GM18498 (cell line): ENCODE results near the gene ADAM22.

Experiments used
- ATAC-seq: cut with Tn5 transposase; IDR thresholded peaks from one replicate; pipeline ENCODE4 v1.9.1; 2021; ENCODE audit warnings: mild to moderate bottlenecking, moderate library complexity; ENCODE audit not compliant: unreplicated experiment

ADAM22 gene

DNA sequence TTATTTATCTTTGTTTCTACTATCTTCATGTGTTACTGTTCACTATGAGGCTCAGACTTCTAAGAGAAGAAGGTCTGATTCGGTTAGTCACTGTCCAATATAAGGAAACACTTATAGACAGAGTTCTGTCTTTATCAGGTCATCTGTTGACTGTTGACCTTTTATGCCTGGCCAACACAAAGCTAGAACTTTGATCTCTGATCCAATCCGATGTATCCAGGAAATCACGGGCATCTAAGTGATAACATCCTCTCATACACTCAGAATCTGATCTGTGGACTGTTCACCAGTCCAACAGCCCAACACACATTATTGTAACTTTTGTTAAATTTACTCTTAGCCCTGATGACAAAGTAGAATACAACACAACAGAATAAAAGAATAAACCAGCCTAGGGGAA, 171.2 kb downstream of the ADAM22 start:
- no peak for ATAC-seq

GRCh38 chr7:88106434-88106833, 172.4 kb downstream of the ADAM22 start:
- no peak for ATAC-seq

GRCh38 chr7:88109612-88110011, 175.6 kb downstream of the ADAM22 start:
- no peak for ATAC-seq

- peak; percentile 53 for ATAC-seq
Observed at GRCh38 chr7:88111140-88111743, 177.2 kb downstream of the ADAM22 start.

DNA sequence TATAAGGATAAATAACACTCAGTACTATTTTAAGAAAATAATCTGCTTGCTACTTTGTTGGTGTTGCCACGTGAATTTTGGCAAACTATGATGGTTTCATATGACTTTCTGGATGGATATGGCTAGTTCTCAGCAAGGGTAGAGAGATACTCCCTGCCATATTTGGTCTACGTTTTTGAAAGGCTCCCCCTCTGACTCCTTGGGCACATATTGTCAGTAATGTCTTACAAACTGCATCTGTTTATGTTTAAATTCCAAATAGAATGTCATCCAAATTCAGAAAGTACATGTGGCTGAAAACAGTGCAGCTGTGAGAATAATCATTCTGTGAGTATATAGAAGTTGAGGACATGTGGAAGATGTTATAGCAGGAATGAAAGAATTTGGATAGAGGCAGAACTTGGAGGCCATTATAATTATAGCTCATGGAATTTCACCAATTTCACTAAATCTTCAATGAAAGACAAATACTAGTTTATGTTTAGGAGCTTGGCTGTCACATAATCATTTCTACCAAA, 178.0 kb downstream of the ADAM22 start:
- ATAC-seq: no peak

DNA sequence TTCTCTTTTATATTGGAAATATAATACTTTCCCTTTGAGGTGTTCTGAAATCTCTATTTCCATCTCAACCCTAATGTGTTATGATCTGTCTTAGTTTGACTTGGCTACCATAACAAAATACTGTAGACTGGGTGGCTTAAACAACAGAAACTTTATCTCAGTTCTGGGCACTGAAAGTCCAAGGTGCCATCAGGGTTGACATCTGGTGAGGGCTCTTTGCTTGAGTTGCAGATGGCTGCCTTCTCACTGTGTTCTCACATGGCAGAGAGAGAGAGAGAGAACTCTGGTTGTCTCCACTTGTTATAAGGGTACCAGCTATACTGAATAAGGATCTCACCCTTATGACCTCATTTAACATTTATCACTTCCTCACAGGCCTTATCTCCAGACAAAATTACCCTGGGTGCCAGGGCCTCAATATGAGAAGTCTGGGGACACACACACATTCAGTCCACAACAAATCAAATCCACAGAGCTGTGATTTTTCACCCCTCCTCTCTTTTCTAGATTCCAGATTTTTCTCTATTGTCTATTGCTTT, 181.3 kb downstream of the ADAM22 start:
- no peak for ATAC-seq

- ATAC-seq: no peak
Observed at GRCh38 chr7:88115816-88116215, 181.8 kb downstream of the ADAM22 start.

- ATAC-seq: no peak
Observed at GRCh38 chr7:88116235-88116795, 182.3 kb downstream of the ADAM22 start.

DNA sequence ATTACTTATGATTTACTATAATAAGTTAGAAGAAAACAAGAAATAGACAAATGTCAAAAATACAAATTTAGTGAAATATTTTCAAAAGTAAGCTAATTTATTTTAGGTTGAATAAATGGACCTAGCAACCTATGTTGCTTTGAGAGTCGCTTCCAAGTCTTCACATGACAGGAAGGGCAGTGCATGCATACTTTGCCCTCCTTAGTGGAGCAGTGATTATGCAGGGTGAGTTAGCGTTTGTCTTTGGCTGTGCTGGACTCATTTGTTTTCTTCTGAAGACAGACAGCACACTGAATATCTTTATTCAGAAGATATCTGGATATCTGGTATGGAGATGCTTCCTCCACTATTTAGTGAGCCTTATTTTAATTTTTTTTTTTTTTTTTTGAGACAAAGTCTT, 183.3 kb downstream of the ADAM22 start:
- ATAC-seq: no peak

GRCh38 chr7:88121335-88121734, 187.3 kb downstream of the ADAM22 start:
- ATAC-seq: no peak

DNA sequence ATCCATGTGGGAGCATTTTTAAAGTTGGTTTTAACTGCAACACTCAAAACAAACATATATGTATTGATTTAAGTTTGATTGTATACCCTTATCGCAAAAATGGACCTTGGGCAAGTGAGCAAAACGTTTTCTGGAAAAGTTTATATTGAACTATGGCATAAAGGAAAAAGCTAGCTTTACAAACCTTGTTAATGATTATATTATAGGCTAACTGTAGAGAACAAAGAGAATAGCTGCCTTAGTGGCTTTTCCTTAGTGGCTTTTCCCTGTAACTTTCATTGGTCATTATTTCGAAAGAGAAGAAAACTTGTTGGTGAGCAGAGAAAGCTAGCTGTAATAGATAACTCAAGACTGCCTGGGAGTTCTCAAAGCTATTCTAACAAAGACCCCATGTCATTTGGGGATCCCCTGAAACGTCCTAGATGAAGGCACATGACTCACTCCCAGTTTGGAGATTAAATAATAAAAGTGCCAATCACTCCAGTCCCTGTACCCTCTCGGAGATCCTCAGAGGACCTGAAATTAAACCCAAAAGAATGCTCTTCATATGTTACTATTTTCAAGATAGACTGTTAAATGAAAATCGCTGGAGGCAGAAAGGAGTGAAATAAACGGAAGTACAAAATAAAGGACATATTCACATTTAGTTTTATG, 193.7 kb downstream of the ADAM22 start:
- ATAC-seq: no peak

DNA sequence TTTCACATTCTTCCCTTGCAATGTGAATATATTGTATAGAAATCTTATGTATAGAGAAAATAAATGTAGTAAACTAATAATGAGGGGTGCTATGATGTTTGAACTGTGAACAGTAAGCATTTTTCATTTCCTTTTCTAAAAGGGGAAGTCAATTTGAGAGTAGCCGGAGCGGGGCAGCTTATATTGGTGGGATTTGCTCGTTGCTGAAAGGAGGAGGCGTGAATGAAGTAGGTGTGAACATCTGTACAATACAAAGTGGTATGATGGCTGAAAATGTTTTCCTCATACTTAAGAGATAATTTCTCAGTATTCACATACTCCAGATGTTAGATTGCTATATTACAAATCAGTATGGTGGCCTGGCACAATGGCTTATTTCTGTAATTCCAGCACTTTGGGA, 198.7 kb downstream of the ADAM22 start:
- peak; percentile 95 for ATAC-seq

DNA sequence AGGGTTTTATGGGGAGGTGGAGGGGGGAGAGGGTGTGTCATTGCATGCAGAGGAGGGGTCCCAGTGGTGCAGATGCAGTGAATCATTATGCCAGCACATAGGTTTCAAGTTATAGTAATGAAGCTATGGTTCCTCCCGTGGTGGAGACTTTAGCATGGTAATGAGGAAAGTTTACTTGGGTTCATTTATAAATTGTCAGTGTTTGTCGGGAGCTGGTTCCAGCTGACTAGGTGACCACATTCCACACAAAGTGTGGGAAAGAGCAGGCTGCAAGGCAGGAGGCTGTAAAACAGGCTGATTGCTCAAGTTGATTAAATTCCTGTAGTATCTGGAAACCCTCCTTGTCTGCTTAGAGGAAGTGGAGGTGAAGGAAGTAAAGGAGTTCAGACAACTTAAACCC, 206.9 kb downstream of the ADAM22 start:
- ATAC-seq: no peak

GRCh38 chr7:88141479-88141878, 207.4 kb downstream of the ADAM22 start:
- ATAC-seq: no peak

GRCh38 chr7:88141953-88142352, 207.9 kb downstream of the ADAM22 start:
- no peak for ATAC-seq

GRCh38 chr7:88146616-88147015, 212.6 kb downstream of the ADAM22 start:
- ATAC-seq: no peak

GRCh38 chr7:88147341-88147740, 213.3 kb downstream of the ADAM22 start:
- ATAC-seq: no peak

- no peak for ATAC-seq
Observed at GRCh38 chr7:88147949-88148348, 213.9 kb downstream of the ADAM22 start.

- no peak for ATAC-seq
Observed at GRCh38 chr7:88150033-88150432, 216.0 kb downstream of the ADAM22 start.

DNA sequence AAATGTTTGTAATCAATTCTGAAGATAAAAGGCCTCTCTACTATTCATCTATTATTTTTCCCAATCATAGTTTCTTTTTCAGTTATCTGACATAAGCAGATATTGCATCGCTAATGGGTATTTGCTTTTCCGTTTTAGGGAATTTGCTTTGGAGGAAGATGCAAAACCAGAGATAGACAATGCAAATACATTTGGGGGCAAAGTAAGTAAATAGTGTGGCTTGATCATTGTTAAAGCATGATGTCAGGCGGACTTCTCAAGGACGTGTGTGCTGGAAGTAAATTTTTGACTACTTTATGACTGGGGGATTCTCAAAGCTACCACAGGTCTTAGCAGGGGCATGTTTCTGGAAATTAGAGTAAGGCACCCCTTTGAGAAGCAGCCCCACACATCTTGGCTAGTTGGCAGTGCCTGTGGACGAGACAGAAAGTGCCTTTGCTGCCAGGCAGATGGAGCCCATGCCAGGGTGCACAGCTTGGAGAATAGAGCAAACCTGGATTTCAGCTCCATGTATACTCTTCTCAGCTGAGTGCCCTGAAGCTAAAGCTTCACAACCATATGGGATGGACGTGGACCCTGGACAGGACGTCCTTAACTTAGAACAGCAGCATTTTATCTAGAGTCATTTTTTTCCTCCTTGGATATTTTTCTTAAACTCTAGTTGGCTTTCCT, 217.2 kb downstream of the ADAM22 start:
- ATAC-seq: no peak

DNA sequence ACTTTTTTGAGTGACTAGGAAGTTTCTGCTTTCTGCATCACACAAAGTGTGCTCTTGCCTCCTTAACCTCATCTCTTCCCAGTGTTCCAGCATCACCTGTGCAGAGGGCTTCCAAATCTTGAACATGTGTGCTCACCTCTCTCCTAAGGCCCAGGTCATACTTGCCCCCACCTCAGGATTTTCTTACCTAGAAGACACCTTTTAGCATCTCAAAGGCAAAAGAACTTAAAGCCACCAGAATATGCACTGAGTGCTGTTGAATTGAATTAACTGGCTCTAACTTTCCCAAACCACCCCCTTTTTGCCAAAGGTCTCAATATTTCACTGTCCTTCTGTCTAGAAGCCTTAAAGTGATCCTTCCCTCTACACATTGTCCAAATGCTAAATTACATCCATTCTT, 219.3 kb downstream of the ADAM22 start:
- ATAC-seq: no peak

GRCh38 chr7:88155756-88156155, 221.7 kb downstream of the ADAM22 start:
- ATAC-seq: no peak
